T-helper 2 cell treated with Interferon-gamma antibody and Interleukin-4, amounts not matched to agents 5 μg/mL and 100 μg/mL, for 36 hours (primary cell): ENCODE data around the gene TSHZ2.
A peak's percentile ranks its signal among the peaks of the same experiment; 100 is the strongest.
"Not testable (repeated sequence)": the region's sequence is repeated elsewhere in the genome, so short reads cannot be mapped to it uniquely, and the experiment has no call there.

ENCODE experiments used
- DNase-seq: peaks from one replicate; pipeline ENCODE4 v3.0.0; 2021; ENCODE audit warnings: low spot score
- H3K27ac Mint-ChIP-seq: one replicate; pipeline ENCODE4 v1.8.0; 2021; ENCODE audit warnings: mild to moderate bottlenecking, mixed read lengths
- H3K27me3 Mint-ChIP-seq: one replicate; pipeline ENCODE4 v1.8.0; 2021; ENCODE audit warnings: low read depth, mixed read lengths
- H3K36me3 Mint-ChIP-seq: one replicate; pipeline ENCODE4 v1.8.0; 2021; ENCODE audit warnings: low read depth, mixed read lengths
- H3K4me1 Mint-ChIP-seq: one replicate; pipeline ENCODE4 v1.8.0; 2021; ENCODE audit warnings: low read depth, mixed read lengths
- H3K4me3 Mint-ChIP-seq: one replicate; pipeline ENCODE4 v1.8.0; 2022; ENCODE audit warnings: mild to moderate bottlenecking, moderate library complexity, mixed read lengths
- H3K9me3 Mint-ChIP-seq: one replicate; pipeline ENCODE4 v1.8.0; 2021; ENCODE audit warnings: mixed read lengths

The TSHZ2 gene

DNA sequence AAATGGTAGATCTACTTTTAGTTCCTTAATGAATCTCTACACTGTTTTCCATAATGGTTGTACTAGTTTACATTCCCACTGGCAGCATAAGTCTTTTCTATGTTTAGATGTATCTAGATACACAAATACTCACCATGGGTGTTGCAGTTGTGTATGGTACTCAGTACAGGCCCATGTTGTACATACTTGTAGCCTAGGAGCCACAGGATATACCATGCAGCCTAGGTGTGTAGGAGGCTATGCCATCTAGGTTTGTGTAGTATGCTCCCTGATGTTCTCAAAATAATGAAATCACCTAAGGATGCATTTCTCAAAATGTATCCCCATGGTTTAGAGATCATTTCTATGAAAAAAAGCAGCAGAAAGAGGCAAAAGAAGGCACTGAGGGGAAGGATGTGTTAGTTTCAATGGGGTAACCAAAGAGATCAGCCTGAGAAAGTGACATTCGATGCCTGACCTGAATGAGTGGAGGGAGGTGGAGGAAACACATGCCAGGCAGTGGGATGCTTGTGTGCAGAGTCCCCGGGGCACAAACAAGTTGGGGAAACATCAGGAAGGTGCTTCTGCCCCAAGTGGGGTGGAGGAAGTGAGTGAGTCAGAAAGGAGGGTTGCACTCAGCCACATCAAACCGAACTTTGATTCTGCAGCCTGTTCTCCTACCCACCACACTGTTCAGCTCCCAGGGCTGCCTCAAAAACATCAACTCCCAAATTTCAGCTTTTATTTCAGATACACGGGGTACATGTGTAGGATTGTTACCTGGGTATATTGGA, 430.3 kb downstream of the TSHZ2 start:
- Mint-ChIP-seq H3K27ac (no peak overlapping the region), H3K9me3 (no peaks in the 10 kb centered on the region), H3K27me3 (no peaks in the 10 kb centered on the region), H3K4me3 (no peak overlapping the region), H3K4me1 (peaks cover 4% of the 10 kb centered on the region), H3K36me3 (no peaks in the 10 kb centered on the region)
- DNase-seq = no peak

DNA sequence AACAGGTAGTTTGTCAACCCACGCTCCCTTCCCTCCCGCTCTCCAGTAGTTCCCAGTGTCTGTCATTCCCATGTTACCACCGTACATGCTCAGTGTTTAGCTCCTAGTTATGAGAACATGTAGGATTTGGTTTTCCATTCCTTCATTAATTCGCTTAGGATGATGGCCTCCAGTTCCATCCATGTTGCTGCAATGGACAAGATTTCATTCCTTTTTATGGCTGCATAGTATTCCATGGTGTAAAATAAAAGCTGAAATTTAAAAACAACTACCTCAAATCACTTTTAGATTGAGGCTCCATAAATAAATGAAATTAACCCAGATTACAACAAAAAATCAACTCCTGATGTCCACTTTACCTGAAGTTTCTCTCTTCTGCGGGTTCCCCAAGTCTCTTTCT, 430.9 kb downstream of the TSHZ2 start:
- Mint-ChIP-seq H3K27ac (no peak overlapping the region), H3K4me3 (no peak overlapping the region), H3K9me3 (no peaks in the 10 kb centered on the region), H3K27me3 (no peaks in the 10 kb centered on the region), H3K4me1 (peaks cover 4% of the 10 kb centered on the region), H3K36me3 (no peaks in the 10 kb centered on the region)
- no peak for DNase-seq

DNA sequence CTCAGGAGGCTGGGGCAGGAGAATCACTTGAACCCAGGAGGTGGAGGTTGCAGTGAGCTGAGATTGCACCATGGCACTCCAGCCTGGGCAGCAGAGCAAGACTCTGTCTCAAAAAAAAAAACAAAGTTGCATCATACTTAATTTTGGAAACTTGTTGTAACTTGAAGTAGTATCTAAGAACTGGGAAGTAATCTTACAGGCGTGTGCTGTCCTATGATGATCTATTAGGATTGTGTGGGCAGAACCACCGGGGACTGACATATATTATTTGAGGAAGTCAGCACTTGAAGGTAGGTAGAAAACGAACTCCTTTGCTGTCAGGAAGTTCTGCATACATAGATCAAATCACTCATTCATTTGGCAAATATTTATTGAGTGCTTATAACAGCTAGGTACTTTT, 433.0 kb downstream of the TSHZ2 start:
- H3K4me3 Mint-ChIP-seq = no peak overlapping the region
- no peaks in the 10 kb centered on the region for H3K27me3 Mint-ChIP-seq
- no peak for DNase-seq
- H3K4me1 Mint-ChIP-seq = peaks cover 4% of the 10 kb centered on the region
- no peak overlapping the region for H3K27ac Mint-ChIP-seq
- no peaks in the 10 kb centered on the region for H3K9me3 Mint-ChIP-seq
- H3K36me3 Mint-ChIP-seq = no peaks in the 10 kb centered on the region

DNA sequence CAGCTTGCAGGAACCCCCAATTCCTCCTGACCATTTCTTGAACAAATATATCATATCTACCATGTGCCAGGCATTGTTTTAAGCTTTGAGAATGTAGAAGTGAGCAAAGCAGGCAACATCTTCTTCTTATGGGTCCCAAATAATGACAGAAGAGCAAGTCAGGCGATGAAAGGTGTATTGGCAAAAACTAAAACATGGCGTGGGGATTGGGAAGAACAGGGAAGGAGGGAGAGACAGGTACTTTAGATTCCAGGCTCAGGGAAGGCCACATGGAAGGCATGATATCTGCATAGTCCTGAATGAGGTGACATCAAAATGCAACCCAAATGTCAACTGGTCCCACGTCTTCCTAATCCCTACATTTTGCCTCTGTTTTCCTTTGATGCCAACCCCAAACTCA, 434.4 kb downstream of the TSHZ2 start:
- Mint-ChIP-seq H3K27me3 (no peaks in the 10 kb centered on the region), H3K4me1 (peaks cover 4% of the 10 kb centered on the region), H3K27ac (no peak overlapping the region), H3K36me3 (no peaks in the 10 kb centered on the region), H3K4me3 (no peak overlapping the region), H3K9me3 (no peaks in the 10 kb centered on the region)
- DNase-seq = no peak

DNA sequence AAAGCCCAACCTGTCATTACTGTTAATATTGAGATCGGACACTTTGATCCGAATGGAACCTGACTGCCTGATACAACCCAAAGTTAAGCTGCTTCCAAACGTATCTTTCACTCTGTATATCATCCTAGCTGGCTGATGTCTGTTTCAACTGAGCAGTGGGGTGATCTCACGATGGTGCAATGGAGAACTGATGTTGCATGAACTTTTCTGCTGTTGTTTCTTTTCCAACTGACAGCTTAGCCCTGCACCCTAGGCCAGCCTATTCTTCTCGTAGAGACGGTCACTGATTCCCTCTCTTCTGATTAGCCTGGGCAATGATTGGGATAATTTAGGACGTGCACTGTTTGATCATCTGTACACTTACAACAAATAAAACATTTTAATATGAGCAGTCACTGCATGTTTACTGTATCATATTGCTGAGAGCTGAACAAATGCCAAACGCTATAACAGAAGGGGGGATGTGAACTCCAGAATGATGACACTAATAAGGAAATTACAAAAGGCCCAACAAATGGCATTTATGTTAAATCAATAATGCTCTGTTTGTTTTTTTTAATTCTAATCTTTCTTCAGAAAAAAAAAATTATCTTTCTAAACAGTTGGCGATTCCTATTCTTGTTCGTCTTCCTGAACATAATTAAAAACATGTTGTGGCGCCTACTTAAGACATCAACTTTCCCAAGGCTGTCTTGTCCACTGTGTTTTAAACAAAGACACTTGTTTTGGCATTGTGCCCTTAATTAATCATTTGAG, 436.7 kb downstream of the TSHZ2 start:
- no peak for DNase-seq
- no peak overlapping the region for H3K27ac Mint-ChIP-seq
- no peaks in the 10 kb centered on the region for H3K27me3 Mint-ChIP-seq
- peaks cover 6% of the 10 kb centered on the region for H3K4me1 Mint-ChIP-seq
- no peaks in the 10 kb centered on the region for H3K9me3 Mint-ChIP-seq
- H3K4me3 Mint-ChIP-seq = no peak overlapping the region
- H3K36me3 Mint-ChIP-seq = no peaks in the 10 kb centered on the region

DNA sequence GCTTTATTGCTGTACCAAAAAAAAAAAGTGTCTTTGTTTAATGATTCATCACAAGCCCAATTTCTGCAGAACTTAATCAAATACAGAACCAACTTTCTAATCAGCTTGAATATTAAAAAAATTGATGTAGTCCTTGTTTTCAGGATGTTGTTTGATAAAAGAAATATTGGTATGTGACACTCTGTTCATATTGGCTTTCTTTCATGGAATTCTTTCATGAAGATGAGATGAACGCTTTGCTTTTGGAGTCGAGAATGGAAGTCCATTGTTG, 437.2 kb downstream of the TSHZ2 start:
- no peaks in the 10 kb centered on the region for H3K36me3 Mint-ChIP-seq
- no peaks in the 10 kb centered on the region for H3K9me3 Mint-ChIP-seq
- H3K4me1 Mint-ChIP-seq = peaks cover 6% of the 10 kb centered on the region
- no peak for DNase-seq
- no peaks in the 10 kb centered on the region for H3K27me3 Mint-ChIP-seq
- H3K4me3 Mint-ChIP-seq = no peak overlapping the region
- H3K27ac Mint-ChIP-seq = no peak overlapping the region

DNA sequence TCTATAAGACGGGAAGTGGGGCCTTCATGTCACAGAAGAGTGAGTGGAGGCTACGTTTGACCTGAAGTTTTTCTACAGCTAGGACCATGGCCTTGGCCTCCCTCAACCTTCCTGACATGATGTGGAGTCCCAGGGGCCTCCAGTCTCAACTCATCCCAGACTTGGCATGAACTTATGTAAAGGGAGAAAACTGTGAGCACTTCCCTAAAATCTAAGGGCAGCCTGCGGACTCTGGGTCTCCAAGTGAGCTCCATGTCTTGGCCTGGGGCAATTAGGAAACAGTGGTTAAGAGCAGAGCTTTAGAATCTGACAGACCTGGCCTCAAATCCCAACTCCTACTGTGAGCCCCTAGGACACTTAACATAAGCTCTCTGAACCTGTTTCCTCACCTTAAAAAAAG, 439.0 kb downstream of the TSHZ2 start:
- H3K4me1 Mint-ChIP-seq = peaks cover 6% of the 10 kb centered on the region
- H3K4me3 Mint-ChIP-seq = no peak overlapping the region
- H3K27ac Mint-ChIP-seq = no peak overlapping the region
- H3K27me3 Mint-ChIP-seq = no peaks in the 10 kb centered on the region
- H3K9me3 Mint-ChIP-seq = no peaks in the 10 kb centered on the region
- no peak for DNase-seq
- H3K36me3 Mint-ChIP-seq = no peaks in the 10 kb centered on the region

DNA sequence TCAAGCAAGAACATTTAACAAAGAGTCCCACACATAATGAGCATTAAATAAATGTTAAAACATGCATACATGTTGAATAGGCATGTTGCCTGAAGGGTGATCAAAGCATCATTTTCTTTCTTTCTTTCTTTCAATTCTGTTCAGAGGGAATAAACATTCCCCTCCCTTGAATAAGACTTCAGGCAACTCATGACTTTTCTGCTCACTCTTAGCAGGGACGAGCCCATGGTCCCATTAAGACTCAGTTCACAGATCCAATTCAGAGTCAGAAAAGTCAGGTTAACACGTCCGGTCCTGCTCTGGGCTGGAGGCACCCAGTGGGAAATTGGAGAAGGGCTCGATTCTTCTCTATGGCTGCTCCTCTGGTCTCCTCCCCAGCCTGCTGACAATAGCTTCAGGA, 439.7 kb downstream of the TSHZ2 start:
- H3K27ac Mint-ChIP-seq = no peak overlapping the region
- no peak overlapping the region for H3K4me3 Mint-ChIP-seq
- H3K9me3 Mint-ChIP-seq = no peaks in the 10 kb centered on the region
- DNase-seq = no peak
- H3K27me3 Mint-ChIP-seq = no peaks in the 10 kb centered on the region
- no peaks in the 10 kb centered on the region for H3K36me3 Mint-ChIP-seq
- peaks cover 6% of the 10 kb centered on the region for H3K4me1 Mint-ChIP-seq

DNA sequence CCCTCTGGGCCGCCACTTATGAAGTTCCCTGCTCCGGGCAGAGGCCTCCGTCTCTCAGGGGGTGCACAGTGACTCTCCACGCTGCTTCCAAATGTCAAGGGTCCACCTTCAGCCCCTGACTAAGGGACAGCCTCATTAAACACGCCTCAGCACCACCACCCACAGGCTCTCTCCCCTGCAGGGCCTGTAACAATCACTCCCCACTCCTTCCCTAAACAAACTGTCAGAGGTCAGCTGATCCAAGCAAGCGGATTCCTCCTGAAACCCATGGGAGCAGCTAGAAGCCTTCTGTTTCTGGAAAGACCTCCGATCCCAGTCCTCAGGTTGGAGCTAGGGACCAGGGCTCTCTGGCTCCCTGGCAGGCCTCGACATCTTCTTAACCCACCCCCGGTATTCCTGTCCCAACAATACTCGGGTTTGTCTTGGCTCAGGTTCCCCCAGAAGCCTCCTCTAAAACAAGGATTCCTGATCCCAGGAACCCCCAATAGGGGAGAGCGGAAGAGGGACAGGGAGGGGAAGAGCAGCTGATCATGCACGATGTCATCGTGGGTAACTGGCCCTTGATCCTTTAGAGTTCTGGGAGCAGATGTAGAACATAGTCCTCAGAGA, 440.5 kb downstream of the TSHZ2 start:
- Mint-ChIP-seq H3K36me3 (no peaks in the 10 kb centered on the region), H3K4me1 (peaks cover 6% of the 10 kb centered on the region), H3K27ac (no peak overlapping the region), H3K9me3 (no peaks in the 10 kb centered on the region), H3K4me3 (no peak overlapping the region), H3K27me3 (no peaks in the 10 kb centered on the region)
- no peak for DNase-seq

DNA sequence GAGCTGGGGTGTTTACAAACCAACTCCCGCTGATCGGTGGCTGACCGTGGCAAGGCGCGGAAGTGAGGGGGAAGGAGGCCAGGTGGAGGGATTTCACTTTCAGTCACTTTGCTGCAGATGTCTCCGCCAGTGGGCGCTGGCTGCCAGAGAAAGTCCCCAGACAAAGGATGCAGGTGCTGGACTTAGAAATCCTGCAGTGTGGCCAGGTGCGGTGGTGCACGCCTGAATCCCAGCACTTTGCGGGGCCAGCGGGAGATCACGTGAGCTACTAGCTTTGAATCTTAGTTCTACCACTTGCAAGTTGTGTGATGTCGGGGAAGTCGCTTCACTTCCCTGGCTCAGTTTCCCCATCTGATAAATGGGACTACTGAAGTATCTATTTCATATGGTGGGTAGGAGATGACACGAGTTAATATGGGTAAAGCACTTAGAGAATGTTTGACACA, 441.1 kb downstream of the TSHZ2 start:
- peaks cover 6% of the 10 kb centered on the region for H3K4me1 Mint-ChIP-seq

DNA sequence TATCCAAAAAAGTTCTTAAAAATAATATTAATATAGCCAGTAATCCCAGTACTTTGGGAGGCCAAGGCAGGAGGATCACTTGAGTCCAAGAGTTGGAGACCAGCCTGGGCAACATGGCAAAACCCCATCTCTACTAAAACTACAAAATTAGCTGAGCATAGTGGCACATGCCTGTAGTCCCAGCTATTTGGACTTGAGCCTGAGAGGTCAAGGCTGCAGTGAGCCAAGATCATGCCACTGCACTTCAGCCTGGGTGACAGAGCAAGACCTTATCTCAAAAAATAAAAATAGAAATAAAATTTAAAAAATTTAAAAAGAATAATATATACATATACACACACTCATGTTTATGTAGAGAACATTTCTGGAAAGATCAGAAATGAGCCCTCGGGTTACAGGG, 441.7 kb downstream of the TSHZ2 start:
- not testable (repeated sequence) for H3K36me3 Mint-ChIP-seq, H3K4me1 Mint-ChIP-seq, H3K27ac Mint-ChIP-seq, H3K27me3 Mint-ChIP-seq, DNase-seq, H3K4me3 Mint-ChIP-seq, H3K9me3 Mint-ChIP-seq

More for the DNA sequence above, 441.1 kb downstream of the TSHZ2 start:
- no peaks in the 10 kb centered on the region for H3K36me3 Mint-ChIP-seq
- peak; percentile 16 for DNase-seq
- no peak overlapping the region for H3K4me3 Mint-ChIP-seq
- no peaks in the 10 kb centered on the region for H3K9me3 Mint-ChIP-seq
- H3K27me3 Mint-ChIP-seq = no peaks in the 10 kb centered on the region
- H3K27ac Mint-ChIP-seq = no peak overlapping the region

DNA sequence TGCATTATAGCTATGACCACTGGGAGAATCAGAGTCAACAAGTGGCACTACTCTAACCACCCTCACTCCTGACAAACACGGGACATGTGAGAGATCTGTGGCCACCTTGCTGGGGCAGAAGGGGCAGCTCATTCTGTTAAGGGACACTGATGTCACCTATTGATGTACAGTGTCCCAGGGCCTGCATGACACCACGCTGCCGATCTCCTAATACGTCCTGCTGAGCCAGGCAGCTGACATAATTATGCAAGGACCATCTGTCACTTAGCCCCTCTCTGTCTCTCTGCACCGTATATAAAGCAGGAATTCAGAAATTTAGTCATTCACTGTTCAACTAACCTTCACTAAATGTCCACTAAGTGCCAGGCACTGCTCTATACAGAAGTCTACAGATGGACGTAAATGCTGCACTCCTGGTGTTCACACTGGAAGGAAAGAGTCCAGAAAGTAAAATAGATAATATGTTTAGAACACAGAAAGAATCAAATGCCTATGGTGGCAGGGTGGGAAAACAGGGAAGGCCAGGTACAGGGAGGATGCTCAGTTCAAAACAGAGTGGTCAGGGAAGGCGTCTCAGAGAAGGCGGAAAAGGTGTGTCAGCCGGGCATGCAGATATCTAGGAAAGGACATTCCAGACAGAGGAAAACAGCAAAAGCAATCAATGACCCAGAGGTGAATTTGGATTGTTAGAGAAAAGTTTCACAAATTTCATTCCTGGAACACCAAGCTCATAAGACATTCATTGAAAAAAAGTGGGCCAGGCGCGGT, 447.7 kb downstream of the TSHZ2 start:
- peaks cover 4% of the 10 kb centered on the region for H3K9me3 Mint-ChIP-seq
- H3K36me3 Mint-ChIP-seq = no peaks in the 10 kb centered on the region
- no peaks in the 10 kb centered on the region for H3K27me3 Mint-ChIP-seq
- DNase-seq = no peak
- H3K4me3 Mint-ChIP-seq = no peak overlapping the region
- H3K27ac Mint-ChIP-seq = no peak overlapping the region
- peaks cover 2% of the 10 kb centered on the region for H3K4me1 Mint-ChIP-seq

DNA sequence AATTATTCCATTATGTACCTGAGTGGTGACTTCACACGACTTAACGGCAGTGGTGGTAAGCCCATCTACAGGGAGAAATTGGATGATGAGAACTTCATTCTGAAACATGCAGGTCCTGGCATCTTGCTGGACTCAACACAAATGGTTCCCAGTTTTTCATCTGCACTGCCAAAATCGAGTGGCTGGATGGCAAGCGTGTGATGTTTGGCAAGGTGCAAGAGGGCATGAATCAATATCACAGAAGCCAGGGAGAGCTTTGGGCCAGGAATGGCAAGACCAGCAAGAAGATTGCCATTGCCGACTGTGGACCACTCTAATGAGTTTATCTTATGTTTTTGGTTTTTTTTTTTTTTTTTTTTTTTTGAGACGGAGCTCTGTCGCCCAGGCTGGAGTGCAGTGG, 449.2 kb downstream of the TSHZ2 start:
- Mint-ChIP-seq H3K4me3 (no peak overlapping the region), H3K27ac (no peak overlapping the region)
- DNase-seq = no peak

DNA sequence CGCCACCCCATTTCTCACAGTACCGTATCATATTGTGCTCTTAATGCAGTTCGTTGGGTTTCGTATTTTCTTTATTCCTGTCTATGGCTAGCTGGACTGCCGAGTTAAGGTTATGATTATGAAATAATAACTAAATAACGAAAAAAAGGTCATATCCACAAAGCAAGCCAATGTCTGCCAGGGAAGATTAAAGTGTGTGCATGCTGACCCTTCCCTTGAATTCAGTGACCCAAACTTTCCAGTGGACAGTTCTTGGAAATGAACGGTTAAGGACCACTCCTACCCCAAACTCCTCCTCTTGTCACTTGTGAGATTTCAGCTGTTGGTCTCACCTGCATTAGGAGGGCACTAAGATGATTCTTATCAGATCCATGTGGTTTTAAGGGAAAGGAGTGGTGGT, 449.9 kb downstream of the TSHZ2 start:
- H3K36me3 Mint-ChIP-seq = no peaks in the 10 kb centered on the region
- H3K4me1 Mint-ChIP-seq = peaks cover 2% of the 10 kb centered on the region
- H3K27ac Mint-ChIP-seq = no peak overlapping the region
- no peak overlapping the region for H3K4me3 Mint-ChIP-seq
- no peak for DNase-seq
- no peaks in the 10 kb centered on the region for H3K27me3 Mint-ChIP-seq
- peaks cover 8% of the 10 kb centered on the region for H3K9me3 Mint-ChIP-seq

More for the DNA sequence above, 449.2 kb downstream of the TSHZ2 start:
- Mint-ChIP-seq H3K9me3 (peaks cover 6% of the 10 kb centered on the region), H3K36me3 (no peaks in the 10 kb centered on the region), H3K4me1 (peaks cover 2% of the 10 kb centered on the region), H3K27me3 (no peaks in the 10 kb centered on the region)
